GM19328 (cell line): Measurements from ENCODE around the gene HUS1B.
"Not testable (repeated sequence)": the region's sequence is repeated elsewhere in the genome, so short reads cannot be mapped to it uniquely, and the experiment has no call there.

ENCODE experiments used
- ATAC-seq: cut with Tn5 transposase; IDR thresholded peaks from one replicate; pipeline ENCODE4 v1.9.1; 2021; ENCODE audit warnings: mild to moderate bottlenecking, moderate library complexity; ENCODE audit not compliant: unreplicated experiment

The HUS1B gene

DNA sequence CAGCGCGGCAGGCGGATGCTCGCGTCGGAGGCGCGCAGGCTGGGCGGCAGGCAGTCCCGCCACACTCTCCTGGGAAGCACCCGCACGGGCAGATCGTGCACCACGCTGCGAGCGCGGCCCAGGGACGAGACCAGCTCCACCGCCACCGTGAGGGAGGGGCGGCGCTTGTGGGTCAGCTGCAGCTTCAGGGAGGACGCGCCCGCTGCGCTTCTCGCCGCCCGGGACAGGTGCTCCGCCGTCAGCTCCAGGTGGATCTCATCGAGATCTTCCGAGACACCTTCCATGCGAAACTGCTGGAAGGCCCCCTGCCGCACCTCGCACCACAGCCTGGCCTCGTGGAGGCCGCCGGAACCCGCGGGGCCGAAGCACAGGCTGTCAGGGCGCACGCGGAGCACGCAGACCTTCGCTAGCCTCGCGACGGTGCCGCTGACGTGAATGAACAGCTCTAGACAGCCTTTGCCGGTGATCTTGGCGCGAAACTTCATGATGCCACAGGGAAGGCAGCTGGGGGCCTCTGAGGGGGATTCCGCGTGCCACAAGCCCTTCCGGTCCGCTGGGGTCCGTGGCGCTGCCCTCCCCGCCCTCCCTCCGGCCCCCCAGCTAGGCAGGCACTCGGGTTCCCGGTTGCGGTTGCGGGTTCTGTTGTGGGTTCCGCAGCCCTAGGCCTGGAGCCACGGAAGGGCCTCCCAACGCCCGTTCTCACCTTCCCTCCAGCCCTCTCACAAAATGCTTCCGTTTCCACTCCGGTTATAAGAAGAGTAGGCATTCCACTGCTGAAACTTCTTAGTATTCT lies at the start of gene HUS1B:
Gene HUS1B (minus strand): TSS at position 641 of the 793 bp plus-strand sequence. CDS start 156 bp downstream, at position 485.
- no peak for ATAC-seq

DNA sequence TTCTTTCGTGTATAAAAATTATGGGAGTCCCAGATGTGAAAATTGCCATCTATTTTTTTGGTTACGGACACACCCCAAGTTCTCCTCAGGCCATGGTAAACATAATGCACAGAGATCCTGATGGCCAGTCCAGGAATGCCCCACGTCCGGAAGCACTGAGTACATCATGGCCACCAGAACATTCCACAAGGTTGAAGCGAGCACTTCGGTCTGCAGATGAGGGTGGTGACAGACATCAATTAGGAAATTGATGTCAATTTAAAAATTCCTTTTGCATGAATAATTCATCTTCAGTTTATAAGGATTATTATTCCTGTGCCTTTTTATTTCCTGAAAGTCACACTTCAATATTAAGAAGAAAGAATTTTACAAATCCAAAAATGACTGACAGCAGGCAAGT lies 49.2 kb upstream of the HUS1B start:
- no peak for ATAC-seq

DNA sequence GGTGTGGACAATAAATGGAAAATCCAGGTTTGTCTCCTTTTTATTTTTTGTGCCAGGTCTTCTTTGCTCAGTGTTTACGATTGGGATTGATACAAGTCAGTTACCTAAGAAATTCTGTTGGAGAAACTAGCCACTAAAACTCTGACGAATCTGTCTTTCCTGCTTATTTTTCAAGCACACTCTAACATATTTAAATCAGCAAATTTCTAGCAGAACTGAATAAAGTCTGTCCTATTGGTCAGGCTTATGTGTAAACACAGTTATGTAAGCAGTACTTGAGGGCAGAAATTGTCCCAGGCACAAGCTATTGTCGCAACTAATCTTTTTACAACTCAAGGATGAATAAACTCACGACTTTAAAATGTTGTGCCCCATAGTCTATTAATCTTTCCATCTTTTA lies 48.1 kb upstream of the HUS1B start:
- ATAC-seq, result no peak

DNA sequence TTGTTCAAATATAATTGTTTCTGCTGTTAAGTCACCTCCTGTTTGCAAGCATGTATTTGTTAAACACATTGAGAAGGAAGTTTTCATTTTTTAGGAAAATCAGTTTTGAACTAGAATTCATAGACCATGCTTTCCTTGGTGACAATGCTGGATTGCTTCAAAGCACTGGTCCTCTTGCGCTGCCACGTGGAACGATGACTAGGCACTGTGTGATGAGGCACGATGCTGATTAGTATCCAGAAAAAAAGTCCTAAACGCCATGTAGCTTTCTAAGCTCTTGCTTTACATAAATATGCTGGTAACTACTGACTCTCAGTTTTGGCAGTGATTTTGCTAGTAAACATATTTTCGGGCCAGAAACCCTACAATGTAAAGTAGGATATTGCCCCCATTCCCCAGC lies 47.1 kb upstream of the HUS1B start:
- ATAC-seq, result no peak

DNA sequence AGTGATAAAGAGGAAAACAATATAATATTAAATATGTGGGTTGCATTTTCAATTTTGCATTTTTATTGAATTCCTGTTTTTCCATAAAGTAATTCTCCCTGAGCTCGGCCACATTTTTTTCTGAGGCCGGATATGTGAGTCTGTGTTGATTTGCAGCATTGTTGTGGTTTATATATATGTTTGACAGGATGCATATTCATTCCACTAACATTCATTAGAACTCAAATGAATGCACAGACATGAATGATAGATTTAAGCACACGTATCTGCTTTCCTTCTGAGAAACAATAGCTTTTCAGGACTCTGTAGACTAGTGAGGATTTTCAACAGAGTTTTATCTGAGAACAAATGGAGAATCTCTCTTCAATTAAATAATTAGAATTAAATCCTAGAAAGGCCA lies 46.7 kb upstream of the HUS1B start:
- ATAC-seq, result no peak

DNA sequence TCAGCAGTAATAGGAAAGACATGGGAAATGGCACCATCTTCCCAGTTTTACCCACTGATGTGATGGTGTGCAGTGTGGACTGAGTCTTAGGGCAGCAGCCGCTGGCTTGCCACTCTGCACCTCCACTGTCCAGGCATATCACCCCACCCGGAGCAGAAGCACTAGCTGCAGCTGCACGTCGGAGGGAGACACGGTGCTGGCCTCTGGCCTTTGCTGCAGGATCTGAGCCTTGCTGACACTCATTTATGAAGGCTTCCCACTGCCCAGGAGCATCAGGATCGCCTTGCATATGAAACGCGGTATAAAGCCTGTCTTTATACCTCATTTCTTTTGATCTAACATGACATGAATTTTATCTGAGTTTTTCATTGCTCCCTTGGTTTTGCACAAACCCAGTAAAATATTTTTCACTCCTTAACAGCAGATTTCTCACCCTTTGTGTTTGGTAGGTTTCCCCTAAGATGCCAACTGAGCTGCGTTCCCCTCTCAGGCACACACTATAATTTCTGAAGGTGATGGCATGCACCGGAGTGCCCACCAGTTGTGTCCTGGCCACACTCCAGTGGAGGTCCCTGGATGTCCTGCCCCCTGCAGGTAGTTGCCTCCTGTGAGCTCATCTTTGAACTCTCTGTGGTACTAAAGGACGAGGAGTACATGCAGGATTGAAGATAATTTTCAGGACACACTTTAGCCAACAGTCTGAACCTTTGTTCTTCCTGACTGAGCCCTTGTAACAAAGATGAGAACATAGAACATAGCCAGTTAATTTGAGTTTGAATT lies 45.0 kb upstream of the HUS1B start:
- no peak for ATAC-seq

DNA sequence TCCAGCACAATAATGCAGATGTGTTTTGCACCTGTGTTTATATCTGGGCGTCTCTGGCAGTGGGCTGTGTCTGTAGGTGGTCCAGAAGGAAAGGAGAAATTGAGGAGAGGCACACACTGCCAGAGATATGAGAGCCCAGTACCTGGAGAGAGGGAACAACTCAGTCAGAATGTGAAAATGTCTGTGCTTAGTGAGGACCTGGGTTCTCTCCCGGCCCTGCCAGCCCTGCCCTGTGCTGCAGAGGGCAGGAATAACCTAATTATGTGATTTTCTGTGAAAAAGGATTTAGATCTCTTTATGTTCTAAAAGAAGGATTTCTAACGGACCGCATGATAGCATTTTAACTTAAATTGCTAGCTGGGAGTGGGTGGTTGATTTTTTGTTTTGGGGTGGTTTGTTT lies 44.3 kb upstream of the HUS1B start:
- ATAC-seq, result no peak

DNA sequence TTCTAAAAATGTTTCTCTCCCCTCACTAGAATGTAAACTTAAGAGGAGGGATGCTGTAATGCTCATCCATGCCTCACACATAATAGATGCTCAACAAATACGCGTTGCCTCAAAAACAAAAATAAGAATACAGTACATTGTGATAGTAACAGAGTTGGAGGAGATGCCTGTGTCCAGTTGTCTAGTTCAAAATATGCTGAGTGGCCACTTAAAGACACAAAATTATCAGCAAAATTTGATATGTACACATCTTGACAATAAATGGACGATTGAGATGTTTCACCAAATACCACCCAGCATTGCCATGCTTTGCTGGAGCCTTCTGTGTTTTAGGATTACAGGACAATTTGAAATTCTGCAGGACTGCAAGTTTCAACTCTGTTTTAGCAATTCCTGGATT lies 43.6 kb upstream of the HUS1B start:
- ATAC-seq, result no peak

DNA sequence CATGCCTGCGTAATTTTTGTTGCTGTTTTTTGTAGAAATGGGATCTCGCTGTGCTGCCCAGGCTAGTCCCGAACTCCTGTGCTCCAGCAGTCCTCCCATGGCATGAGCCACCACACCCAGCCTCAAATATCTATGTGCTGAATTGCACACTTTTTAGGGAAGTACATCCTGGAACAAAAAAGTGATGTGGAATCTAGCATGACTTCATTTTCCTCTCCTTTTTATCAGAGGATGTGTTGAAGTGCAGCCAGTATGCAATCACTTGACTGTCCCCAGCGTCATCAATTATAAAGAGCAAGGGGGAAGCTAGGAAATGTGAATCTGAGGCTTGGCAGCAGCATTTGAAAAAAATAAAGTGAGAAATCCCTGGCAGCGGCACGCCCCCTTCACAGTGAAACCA lies 42.4 kb upstream of the HUS1B start:
- ATAC-seq, result no peak

DNA sequence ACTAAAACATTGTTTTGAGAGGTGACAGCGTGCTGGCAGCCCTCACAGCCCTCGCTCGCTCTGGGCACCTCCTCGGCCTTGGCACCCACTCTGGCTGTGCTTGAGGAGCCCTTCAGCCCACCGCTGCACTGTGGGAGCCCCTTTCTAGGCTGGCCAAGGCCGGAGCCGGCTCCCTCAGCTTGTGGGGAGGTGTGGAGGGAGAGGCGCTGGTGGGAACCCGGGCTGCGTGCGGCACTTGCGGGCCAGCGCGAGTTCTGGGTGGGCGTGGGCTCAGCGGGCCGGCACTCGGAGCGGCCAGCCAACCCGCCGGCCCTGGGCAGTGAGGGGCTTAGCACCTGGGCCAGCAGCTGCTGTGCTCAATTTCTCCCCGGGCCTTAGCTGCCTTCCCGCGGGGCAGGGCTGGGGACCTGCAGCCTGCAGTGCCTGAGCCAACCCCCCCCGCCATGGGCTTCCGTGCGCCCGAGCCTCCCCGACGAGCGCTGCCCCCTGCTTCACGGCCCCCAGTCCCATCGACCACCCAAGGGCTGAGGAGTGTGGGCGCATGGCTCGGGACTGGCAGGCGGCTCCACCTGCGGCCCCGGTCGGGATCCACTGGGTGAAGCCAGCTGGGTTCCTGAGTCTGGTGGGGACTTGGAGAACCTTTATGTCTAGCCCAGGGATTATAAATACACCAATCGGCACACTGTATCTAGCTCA lies 37.7 kb upstream of the HUS1B start:
- ATAC-seq, result not testable (repeated sequence)

DNA sequence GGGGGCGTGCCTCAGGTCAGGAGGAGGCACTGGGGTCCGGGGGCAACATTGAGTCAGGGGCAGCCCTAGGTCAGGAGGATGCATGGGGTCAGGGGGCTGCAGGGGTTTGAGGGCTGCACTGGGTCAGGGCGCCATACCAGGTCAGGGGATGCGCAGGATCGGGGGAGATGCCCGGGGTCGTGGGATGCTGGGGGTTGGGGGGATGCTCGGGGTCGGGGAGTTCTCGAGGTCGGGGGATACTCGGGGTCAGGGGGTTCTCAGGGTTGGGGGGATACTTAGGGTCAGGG lies 36.8 kb upstream of the HUS1B start:
- no peak for ATAC-seq

DNA sequence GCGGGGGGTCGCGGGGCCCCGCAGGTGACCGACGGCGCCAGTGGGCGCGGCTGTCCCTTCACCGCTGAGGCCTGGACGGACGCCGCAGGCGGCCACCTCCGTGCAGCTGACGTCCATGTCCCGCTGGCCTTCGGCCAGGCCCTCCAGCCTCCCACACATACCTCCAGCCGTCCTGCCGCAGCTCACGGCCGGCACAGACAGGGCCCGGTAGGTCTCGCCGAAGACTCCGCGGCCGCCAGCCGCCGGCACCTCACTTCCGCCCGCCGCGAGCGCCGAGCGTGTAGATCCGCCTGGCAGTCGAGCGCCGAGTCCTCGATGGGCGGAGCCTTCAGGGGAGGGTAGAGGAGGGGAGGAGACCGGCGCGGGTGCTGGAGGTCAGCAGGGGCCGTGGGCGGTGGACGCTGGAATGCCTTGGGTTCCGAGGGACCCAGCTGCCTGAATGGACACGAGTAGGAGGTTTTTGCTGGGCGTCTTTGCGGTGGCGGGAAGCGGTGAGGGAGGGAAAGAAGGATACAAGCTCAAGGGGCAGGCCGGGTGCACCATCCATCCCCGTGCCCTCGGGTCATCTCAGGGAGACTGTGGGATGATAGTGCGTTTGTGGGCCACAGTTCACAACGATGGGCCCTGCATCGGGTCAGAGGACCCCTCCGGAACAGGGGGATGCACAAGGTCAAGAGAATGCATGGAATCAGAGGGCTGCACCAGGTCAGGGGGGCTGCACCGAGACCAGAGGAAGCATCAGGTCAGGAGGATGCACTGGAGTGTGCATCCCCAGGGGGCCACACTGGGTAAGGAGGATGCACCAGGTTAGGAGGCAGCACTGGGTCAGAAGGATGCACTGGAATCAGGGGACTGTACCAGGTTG lies 36.2 kb upstream of the HUS1B start, which contains the start of gene EXOC2:
Gene EXOC2 (minus strand): TSS at position 282 of the 865 bp plus-strand sequence. CDS start 55,321 bp downstream, outside the sequence.
- peak; percentile 90 for ATAC-seq

DNA sequence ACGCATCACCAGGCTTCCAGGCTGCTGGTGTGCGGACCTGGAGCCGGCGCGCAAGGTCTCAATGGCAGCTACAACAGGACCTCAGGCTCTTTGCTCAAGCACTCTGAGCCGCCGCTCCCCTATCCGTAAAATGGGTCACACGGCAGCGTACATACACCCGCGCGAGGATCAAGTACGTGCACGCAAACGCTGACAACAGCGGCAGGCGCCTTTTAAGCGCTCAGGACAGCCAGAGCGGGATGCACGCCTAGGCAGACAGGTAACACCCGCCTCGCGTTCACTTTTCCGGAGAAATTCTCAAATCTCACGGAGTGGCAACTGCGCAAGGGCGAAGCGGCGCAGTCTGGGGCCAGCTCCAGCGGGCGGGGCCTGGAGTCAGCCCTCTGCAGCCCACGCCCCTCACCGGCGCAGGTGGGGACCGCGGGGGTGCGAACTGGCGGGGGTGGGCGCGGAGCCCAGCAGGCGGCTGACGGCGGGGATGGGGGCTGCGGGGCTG lies 35.5 kb upstream of the HUS1B start:
- ATAC-seq, result peak; percentile 70

DNA sequence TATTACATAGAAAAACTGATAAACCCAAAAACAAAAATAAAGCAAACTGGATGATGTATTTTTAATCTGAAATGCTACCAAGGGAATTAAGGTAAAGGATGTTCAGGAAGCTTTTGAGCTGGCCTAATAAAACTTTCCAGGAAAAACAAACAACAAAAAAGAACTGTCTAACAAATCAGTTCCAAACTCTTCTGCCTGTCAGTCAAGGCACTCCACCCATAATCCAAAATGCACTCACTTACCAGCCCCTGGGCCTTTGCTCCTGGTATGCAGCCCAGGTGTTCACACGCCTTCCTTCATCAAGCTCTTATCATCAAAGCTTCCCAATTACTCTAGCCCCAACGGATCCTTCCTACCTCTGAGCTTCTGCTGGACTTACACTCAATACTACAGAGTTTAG lies 32.3 kb upstream of the HUS1B start:
- ATAC-seq, result no peak

DNA sequence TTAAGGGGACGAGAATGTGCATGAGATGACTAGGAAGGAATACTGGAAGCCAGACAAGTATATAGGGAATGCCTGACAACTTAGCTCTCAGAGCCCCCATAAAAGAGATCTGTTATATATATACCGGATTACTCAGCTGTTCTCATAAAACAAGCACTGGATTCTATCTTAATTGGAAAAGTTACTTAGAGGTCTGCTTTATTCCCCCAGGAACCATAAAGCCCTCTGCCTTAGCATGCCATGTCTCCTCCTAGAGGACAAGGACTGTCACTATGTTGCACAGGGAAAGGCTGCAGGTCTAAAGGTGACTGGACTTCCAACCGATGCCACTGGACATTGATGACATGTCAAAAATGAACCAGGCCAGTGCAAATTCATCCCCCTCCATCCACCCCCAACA lies 29.6 kb upstream of the HUS1B start:
- no peak for ATAC-seq

DNA sequence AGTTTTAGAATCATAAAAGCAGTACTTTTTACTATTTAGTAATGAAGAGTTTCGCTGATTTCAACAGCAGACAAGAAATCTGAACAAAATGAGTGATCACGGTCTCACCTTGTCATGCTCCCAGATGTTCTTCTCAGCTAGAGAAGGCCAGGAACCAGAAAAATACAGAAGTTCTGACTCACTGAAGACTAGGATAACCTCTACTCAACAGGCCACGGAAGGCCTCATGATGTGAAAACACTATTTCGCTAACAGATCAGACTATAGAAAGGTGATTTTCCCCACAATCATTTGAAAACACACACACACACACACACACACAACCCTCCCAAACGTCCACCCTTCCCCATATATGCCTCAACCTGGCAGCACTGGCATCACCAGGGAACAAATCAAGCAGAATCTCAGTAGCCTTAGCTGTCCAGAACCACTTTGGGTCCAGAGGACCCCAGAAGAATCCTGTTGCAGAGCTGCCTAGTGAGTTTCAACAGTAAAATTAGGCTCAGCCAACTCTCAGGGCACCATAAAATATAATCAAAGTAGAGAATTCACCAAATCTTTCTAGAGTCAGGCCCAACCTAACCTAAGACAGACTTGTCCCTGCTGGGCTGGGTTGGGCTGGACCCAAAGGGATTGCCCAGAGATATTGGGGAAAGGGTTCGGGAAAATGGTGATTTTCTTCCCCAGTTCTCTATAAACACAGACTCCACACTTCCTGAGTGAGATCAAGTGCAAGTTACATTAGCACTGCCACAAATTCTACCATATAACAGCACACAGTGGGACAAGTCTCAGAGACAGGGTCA lies 28.1 kb upstream of the HUS1B start:
- no peak for ATAC-seq

DNA sequence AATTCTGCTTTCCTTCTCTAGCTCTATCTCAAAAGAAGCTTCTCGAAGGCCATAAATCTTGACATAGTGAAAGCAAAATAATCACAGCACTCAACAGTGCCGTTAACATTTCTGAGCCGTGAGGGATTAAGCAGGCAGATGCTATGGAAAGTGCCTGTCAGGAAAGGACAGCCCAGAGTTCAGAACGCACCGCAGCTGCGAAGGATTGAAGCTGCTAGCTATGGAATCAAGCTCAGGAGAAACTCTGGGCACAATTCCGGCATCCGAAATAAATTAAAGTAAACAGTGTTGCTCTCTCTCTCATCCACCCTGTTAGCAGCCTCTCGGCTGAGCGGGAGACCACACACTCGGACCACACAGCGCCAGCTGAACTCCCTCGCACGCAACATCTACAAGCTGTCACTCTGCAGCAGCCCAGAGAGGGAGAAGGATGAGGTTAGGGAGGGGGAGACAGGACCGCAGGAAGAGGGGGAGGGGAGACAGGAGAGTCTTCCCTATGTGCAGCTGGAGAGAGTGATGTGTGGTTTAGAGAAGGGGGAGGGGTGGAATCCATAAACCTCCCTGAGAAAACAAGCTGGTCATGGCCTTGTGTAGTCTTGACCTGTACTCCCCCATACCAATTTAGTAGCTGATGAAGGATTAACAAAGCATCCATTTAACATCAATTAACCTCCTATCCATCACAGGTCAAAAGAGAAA lies 27.0 kb upstream of the HUS1B start:
- ATAC-seq, result no peak

DNA sequence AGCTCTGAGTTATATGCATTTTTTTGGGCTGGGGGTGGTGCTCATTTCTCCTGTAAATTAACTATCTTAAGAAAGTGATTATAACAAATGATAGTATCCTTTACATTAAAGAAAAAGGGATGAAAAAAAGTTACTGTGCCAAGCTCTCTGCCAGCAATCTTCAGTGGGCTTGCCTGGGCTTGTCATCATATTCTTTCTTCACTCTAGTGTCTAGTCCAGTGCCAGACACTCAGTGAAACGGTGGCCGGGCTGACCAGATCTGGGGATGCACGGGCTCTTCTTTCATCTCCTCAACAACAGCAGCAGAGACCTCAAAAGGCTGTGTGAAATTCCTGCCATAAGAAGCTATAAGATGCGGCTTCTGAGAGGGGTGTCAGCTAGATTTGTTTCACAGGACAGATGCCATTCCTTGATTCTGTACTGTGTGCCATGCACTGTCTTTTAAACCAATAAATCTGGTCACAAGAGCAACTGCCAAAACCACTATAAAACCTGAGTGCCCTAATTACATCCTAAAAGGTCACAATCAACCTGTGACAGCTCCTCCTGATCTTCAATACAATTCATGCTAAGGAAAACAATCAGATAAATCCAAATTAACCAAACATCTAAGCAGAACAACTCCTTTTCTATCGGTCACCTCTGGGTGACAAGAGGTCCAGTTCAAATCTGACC lies 23.9 kb upstream of the HUS1B start:
- ATAC-seq, result no peak

DNA sequence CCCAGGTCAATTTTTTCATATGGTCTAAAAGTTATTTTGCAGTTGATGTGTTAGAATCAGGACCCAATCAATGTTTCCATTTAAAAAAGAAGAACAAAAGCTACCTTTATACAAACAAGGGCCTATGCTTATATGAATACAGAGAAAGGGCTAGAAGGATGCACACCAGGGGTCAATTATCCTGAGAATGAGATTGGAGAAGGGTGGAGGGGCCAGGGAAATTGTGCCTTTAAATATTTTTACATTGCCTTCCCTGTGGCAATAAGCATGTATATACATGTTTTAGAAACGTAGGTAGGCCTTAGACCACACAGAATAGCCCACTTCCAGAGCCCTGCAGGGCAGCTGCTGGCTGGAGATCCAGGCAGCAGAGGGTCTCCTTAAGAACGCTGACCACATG lies 23.4 kb upstream of the HUS1B start:
- no peak for ATAC-seq
